ENCODE results near the gene FLAD1.

- TF ChIP-seq CTCF (IDR thresholded peaks at IDR 0.05), result peak in 1 of 6 experiments; percentile 18
- TF ChIP-seq POLR2A (IDR thresholded peaks at IDR 0.05), result peak in 3 of 4 donors; percentile 65 to 70 (median 68)
Observed at GRCh38 chr1:154974102-154974807, 8.9 kb upstream of the FLAD1 start, which contains the start of gene CKS1B.
